NCI-H2107 (cell line): Measurements from ENCODE around the gene IGIP.

ENCODE experiments used
- DNase-seq: peaks from one replicate; lab custom pipeline; 2025; lab: John Stamatoyannopoulos, UW

IGIP gene

GRCh38 chr5:140165101-140165922 is 39.6 kb downstream of the IGIP start:
- DNase-seq, result no peak

- DNase-seq, result no peak
These were observed 40.2 kb downstream of the IGIP start for GRCh38 chr5:140165923-140166270.

GRCh38 chr5:140166911-140167310 is 41.2 kb downstream of the IGIP start:
- no peak for DNase-seq

- DNase-seq, result no peak
These were observed 42.6 kb downstream of the IGIP start for GRCh38 chr5:140168371-140168770.

- no peak for DNase-seq
These were observed 43.7 kb downstream of the IGIP start for GRCh38 chr5:140169410-140169809.

GRCh38 chr5:140172483-140172882 is 46.7 kb downstream of the IGIP start:
- no peak for DNase-seq

GRCh38 chr5:140174014-140174413 is 48.3 kb downstream of the IGIP start:
- DNase-seq, result no peak

- DNase-seq, result peak; percentile 89
These were observed 49.0 kb downstream of the IGIP start, which contains the start of gene CYSTM1 for GRCh38 chr5:140174465-140175366. TSS of gene CYSTM1 (plus strand) at chr5:140175188. CDS start at chr5:140194466, 19,278 bp downstream.

- no peak for DNase-seq
These were observed 49.8 kb downstream of the IGIP start for GRCh38 chr5:140175367-140176030.

- DNase-seq, result no peak
These were observed 50.3 kb downstream of the IGIP start for GRCh38 chr5:140176031-140176387.

GRCh38 chr5:140178086-140178410 is 52.3 kb downstream of the IGIP start:
- DNase-seq, result no peak

- DNase-seq, result no peak
These were observed 52.9 kb downstream of the IGIP start for GRCh38 chr5:140178482-140179116.
